Progenitor cell of endocrine pancreas (in vitro differentiated cells): ENCODE measurements around the gene SYNPO. TPM values are rescaled to one million over a fixed set of nuclear protein-coding genes. Genes with fewer than 3 reads are reported as not detected.

Source experiments
- DNase-seq: peaks from one replicate; pipeline ENCODE4 v3.0.0; 2021; ENCODE audit warnings: low spot score; ENCODE audit not compliant: unreplicated experiment
- H3K27ac Mint-ChIP-seq: 2 replicates; pipeline ENCODE4 v1.8.0; 2021; ENCODE audit warnings: mild to moderate bottlenecking, moderate library complexity, mixed read lengths
- H3K27me3 Mint-ChIP-seq: 2 replicates; pipeline ENCODE4 v1.8.0; 2021; ENCODE audit warnings: mixed read lengths
- H3K36me3 Mint-ChIP-seq: 2 replicates; pipeline ENCODE4 v1.8.0; 2022; ENCODE audit warnings: mixed read lengths; ENCODE audit not compliant: insufficient read depth
- H3K4me1 Mint-ChIP-seq: 2 replicates; pipeline ENCODE4 v1.8.0; 2021; ENCODE audit warnings: low read depth, mixed read lengths
- H3K4me3 Mint-ChIP-seq: 2 replicates; pipeline ENCODE4 v1.8.0; 2021; ENCODE audit warnings: low read depth, mild to moderate bottlenecking, moderate library complexity, mixed read lengths
- H3K9me3 Mint-ChIP-seq: 2 replicates; pipeline ENCODE4 v1.8.0; 2021; ENCODE audit warnings: low read depth, mixed read lengths
- total RNA-seq: library from RNA; stranded (reverse); gene quantifications from 2 replicates; pipeline ENCODE4 v1.2.1, GENCODE V29; 2021
- TF ChIP-seq, protein P1 (sequence below): fragments of 200-600 bp; sonication (generic); IDR thresholded peaks from one replicate; pipeline ENCODE4 v1.5.0; 2021; ENCODE audit warnings: antibody characterized with exemption, mild to moderate bottlenecking; ENCODE audit not compliant: unreplicated experiment

SYNPO gene
- total RNA-seq, 1 donor from 2014 or later = 1.5 TPM

DNA sequence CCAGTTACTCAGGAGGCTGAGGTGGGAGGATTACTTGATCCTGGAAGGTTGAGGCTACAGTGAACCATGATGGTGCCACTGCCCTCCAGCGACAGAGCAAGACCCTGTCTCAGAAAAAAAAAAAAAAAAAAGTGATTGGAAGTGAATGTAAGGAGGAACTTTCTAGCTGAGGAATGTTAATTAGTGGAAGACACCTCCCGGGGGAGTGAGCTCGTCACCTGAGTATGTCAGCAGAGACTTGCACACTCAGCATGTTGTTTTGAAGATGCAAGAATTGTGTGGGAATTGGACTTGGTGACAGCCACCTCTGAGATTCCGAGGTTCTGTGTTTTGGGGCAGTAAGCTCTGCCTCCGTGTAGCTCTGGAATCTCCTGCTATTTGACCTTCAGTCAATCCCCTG, 3.6 kb downstream of the SYNPO start:
- Mint-ChIP-seq H3K27ac (peak overlapping the region; percentile 28), H3K4me3 (no peak overlapping the region), H3K9me3 (no peaks in the 10 kb centered on the region), H3K4me1 (peaks cover 24% of the 10 kb centered on the region), H3K36me3 (no peaks in the 10 kb centered on the region), H3K27me3 (peaks cover 7% of the 10 kb centered on the region)
- TF ChIP-seq, protein P1, sequence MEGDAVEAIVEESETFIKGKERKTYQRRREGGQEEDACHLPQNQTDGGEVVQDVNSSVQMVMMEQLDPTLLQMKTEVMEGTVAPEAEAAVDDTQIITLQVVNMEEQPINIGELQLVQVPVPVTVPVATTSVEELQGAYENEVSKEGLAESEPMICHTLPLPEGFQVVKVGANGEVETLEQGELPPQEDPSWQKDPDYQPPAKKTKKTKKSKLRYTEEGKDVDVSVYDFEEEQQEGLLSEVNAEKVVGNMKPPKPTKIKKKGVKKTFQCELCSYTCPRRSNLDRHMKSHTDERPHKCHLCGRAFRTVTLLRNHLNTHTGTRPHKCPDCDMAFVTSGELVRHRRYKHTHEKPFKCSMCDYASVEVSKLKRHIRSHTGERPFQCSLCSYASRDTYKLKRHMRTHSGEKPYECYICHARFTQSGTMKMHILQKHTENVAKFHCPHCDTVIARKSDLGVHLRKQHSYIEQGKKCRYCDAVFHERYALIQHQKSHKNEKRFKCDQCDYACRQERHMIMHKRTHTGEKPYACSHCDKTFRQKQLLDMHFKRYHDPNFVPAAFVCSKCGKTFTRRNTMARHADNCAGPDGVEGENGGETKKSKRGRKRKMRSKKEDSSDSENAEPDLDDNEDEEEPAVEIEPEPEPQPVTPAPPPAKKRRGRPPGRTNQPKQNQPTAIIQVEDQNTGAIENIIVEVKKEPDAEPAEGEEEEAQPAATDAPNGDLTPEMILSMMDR = no peak
- DNase-seq = no peak

DNA sequence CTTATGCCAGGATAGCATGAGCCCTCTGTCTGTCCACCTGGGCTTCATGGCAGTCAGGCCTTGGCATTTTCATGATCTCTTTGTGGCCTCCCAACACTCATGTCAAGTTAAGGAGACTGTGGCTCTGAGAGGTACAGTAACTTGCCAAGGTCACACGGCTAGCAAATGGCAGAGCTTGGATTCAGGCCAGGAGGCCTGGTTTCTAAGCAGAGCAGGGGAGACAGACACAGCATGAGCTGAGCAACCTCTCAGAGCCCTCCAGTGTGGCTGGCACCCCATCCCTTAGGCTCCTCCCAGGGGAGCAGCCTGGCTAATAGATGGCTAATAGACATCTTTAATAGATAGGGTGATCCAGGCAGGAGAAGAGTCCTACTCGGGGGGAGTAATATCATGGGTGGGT, 4.1 kb downstream of the SYNPO start:
- H3K36me3 Mint-ChIP-seq = no peaks in the 10 kb centered on the region
- TF ChIP-seq, protein P1 = no peak
- H3K9me3 Mint-ChIP-seq = no peaks in the 10 kb centered on the region
- H3K27me3 Mint-ChIP-seq = peaks cover 7% of the 10 kb centered on the region
- no peak for DNase-seq
- peaks cover 21% of the 10 kb centered on the region for H3K4me1 Mint-ChIP-seq
- H3K27ac Mint-ChIP-seq = no peak overlapping the region
- H3K4me3 Mint-ChIP-seq = no peak overlapping the region

DNA sequence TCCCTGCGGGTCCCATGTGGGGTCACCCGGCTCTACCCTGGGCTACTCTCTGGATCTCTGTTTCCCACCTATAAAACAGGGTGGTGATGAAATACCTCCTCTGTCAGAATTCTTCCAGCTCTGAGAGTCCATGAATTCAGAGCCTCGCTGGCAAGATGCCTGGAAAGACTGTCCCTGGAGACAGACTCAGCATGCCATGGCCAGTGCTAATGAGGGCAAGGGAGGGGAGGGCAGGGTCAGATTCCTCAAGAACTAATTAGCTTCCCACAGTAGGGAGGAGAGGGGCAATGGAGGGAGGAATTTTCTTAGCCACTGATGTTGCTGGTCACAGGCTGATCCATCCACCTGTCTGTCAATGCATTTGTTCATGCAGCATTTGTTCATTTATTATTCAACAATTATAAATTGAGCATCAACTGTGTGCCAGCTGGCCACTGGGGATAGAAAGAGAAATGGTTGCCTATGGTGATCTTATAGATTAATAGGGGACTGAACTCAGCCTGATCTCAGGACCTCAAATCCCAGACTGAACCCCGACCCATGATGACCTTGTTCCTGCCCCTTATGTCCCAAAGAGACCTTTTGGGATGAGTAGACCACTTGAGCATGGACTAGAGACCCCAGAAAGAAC, 4.7 kb downstream of the SYNPO start:
- H3K36me3 Mint-ChIP-seq = no peaks in the 10 kb centered on the region
- peaks cover 17% of the 10 kb centered on the region for H3K4me1 Mint-ChIP-seq
- no peak for DNase-seq
- H3K9me3 Mint-ChIP-seq = no peaks in the 10 kb centered on the region
- no peak overlapping the region for H3K4me3 Mint-ChIP-seq
- no peak overlapping the region for H3K27ac Mint-ChIP-seq
- TF ChIP-seq, protein P1 = no peak
- peaks cover 7% of the 10 kb centered on the region for H3K27me3 Mint-ChIP-seq

DNA sequence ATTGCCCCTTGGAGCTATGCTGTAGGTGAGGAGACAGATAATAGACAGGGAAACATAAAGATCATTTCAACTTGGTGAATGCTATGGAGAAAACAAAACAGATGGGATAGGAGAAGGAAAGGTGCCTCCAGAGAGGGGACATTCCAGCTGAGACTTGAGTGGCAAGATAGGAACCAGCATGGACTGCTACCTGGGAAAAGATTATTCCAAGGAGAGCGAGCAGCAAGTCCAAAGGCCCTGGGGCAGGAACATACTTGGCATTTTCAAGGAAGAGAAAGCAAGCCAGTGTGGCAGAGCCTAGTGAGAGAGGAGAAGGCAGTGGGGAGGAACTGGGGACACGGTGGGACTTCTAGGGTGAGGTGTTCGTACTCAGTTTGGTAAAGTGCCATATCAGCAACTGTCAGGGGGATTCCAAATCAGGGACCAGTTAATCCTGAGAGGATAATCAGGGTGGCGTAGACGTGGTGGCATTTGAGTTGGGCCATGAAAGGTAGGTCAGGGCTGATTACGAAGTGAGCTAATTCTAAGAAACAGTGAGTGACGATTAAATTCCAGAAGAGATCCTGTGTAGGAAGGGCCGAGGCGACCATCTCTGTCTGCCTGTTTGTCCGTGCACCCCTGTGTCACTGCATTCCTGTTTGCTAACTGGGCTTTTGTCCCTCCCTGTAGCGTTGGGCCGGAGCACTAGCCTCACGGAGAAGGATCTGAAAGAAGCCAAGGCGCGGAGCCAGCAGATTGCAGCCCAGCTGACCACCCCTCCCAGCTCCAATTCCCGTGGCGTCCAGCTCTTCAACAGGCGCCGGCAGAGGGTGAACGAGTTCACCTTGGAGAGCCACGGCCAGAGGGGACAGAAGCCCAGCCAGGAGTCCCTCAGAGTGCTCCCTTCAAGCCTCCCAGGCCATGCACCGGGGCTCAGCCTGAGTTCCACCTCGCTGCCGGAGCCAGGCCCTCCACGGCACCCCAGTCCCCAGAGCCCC, 7.1 kb downstream of the SYNPO start:
- no peak for DNase-seq
- TF ChIP-seq, protein P1 = no peak
- Mint-ChIP-seq H3K27ac (no peak overlapping the region), H3K36me3 (no peaks in the 10 kb centered on the region), H3K9me3 (no peaks in the 10 kb centered on the region), H3K27me3 (peaks cover 14% of the 10 kb centered on the region), H3K4me3 (no peak overlapping the region), H3K4me1 (peaks cover 7% of the 10 kb centered on the region)

DNA sequence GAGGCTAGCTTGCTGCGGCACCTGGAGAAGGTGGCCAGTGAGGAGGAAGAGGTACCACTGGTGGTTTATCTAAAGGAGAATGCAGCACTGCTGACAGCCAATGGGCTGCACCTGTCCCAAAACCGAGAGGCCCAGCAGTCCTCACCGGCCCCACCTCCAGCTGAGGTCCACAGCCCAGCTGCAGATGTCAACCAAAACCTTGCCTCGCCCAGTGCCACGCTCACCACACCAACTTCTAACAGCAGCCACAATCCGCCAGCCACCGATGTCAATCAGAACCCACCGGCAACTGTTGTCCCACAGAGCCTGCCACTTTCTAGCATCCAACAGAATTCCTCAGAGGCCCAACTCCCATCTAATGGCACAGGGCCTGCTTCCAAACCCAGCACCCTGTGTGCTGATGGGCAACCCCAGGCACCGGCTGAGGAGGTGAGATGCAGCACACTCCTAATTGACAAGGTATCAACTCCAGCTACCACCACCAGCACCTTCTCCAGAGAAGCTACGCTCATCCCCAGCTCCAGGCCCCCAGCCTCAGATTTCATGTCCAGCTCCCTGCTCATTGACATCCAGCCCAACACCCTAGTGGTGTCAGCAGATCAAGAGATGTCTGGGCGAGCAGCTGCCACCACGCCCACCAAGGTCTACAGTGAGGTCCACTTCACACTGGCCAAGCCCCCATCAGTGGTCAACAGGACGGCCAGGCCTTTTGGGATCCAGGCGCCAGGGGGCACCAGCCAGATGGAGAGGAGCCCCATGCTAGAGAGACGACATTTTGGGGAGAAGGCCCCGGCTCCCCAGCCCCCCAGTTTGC, 8.0 kb downstream of the SYNPO start:
- Mint-ChIP-seq H3K36me3 (no peaks in the 10 kb centered on the region), H3K4me3 (no peak overlapping the region), H3K27me3 (peaks cover 21% of the 10 kb centered on the region), H3K9me3 (no peaks in the 10 kb centered on the region), H3K4me1 (peaks cover 7% of the 10 kb centered on the region), H3K27ac (no peak overlapping the region)
- no peak for DNase-seq
- TF ChIP-seq, protein P1 = no peak
